Sigmoid colon (tissue), 7 donors: ENCODE data around the gene DBX1. TPM values are rescaled to one million over a fixed set of nuclear protein-coding genes. Genes with fewer than 3 reads are reported as not detected.

Experiments used
- DNase-seq: peaks from one replicate; pipeline ENCODE4 v3.0.0-alpha.2; 2019
- H3K27ac ChIP-seq, 4 donors: fragments of 200-600 bp; sonication (generic); one replicate each; pipeline ENCODE4 v1.5.1; 2016 to 2019; ENCODE audit warnings: mild to moderate bottlenecking in 1 of 4
- H3K27me3 ChIP-seq, 3 donors: fragments of 200-600 bp; sonication (generic); one replicate each; pipeline ENCODE4 v1.5.1; 2019; ENCODE audit warnings: mild to moderate bottlenecking in 1 of 3
- H3K36me3 ChIP-seq, 4 donors: fragments of 200-600 bp; sonication (generic); one replicate each; pipeline ENCODE4 v1.5.1; 2016 to 2019
- H3K4me1 ChIP-seq, 4 donors: fragments of 200-600 bp; sonication (generic); one replicate each; pipeline ENCODE4 v1.5.1; 2017 to 2019
- H3K4me3 ChIP-seq, 4 donors: fragments of 200-600 bp; sonication (generic); one replicate each; pipeline ENCODE4 v1.5.1; 2017 to 2019; ENCODE audit warnings: mild to moderate bottlenecking in 2 of 4, moderate library complexity in 1 of 4
- H3K9me3 ChIP-seq, 4 donors: fragments of 200-600 bp in 3 of 4; sonication (generic) in 3 of 4; one replicate each; pipeline versions ENCODE4 v1.5.1 to v1.6.1; 2013 to 2019
- EP300 ChIP-seq, 4 donors: sonication (generic); formaldehyde crosslinking; IDR thresholded peaks; one replicate each; pipeline ENCODE4 v1.6.1; 2017; ENCODE audit warnings: antibody characterized with exemption in 4 of 4
- POLR2A ChIP-seq, 2 donors: fragments of 450-650 bp; IDR thresholded peaks; one replicate each; pipeline ENCODE4 v1.6.1; 2016; ENCODE audit warnings: antibody characterized with exemption in 2 of 2, mild to moderate bottlenecking in 2 of 2, moderate library complexity in 2 of 2
- POLR2AphosphoS5 ChIP-seq, 4 donors: sonication (generic); formaldehyde crosslinking; IDR thresholded peaks; one replicate each; pipeline ENCODE4 v1.6.1; 2017; ENCODE audit warnings: antibody characterized with exemption in 4 of 4
- WGBS, 2 donors: extraction: QIAGEN DNeasy Blood & Tissue Kit; methylation state at CpG; one replicate each; pipeline ENCODE4 v1.1.7; 2013; 5-methylcytosine and 5-hydroxymethylcytosine counted together
- intact Hi-C: fragments of 100-400 bp; cut with DNase I; formaldehyde crosslinking; loops from one replicate; pipeline ENCODE4 v1.15.1; 2023
- polyA plus RNA-seq, 3 donors: library from polyadenylated mRNA; stranded (reverse); fragments of 200-250 nt; gene quantifications; one replicate each; pipeline ENCODE4 v1.2.3, GENCODE V29; 2013
- total RNA-seq, 4 donors: library from RNA; depleted of rRNA; stranded (reverse); fragments of >200 nt; gene quantifications; one replicate each; pipeline ENCODE4 v1.1.0, GENCODE V29; 2016
- TF ChIP-seq, protein P1 (sequence below), 4 experiments: fragments of 450-650 bp in 3 of 4; fragments of 200-600 bp in 1 of 4; IDR thresholded peaks; one replicate each; pipeline ENCODE4 v1.5.1; 2016 to 2019; ENCODE audit warnings: antibody characterized with exemption in 4 of 4, mild to moderate bottlenecking in 3 of 4, moderate library complexity in 2 of 4
- donor health status: healthy with polysubstance abuse.
- donor health status: Bipolar disorder and iron deficiency.
- donor health status: healthy.

DBX1 gene
- total and polyA plus RNA-seq, 7 donors, result not detected

DNA sequence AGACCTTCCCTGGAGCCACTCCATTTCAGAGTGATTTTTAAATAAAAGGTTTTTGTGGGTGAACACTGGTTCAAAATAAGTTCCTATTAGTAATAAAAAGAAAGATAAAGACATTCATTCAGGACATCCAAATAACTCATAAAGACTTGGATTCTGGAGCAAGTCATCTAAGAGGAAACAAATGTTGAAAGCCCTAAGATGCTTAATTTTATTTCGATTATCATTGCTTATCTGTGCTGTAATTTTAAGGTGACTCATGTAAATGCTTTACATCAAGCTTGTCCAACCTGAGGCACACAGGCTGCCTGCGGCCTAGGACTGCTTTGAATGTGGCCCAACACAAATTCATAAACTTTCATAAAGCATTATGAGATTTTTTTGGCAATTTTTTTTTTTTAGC, 34.2 kb upstream of the DBX1 start:
- Histone ChIP-seq H3K27ac (no peak overlapping the region), H3K9me3 (no peaks in the 10 kb centered on the region), H3K27me3 (no peaks in the 10 kb centered on the region), H3K4me3 (no peak overlapping the region), H3K4me1 (peaks cover 0 to 1% (median 0%) of the 10 kb centered on the region in 4 donors), H3K36me3 (no peaks in the 10 kb centered on the region)
- WGBS, 2 donors, result 82 to 83% methylated on average over 2 of the region's 2 CpGs
- DNase-seq, result no peak
- TF ChIP-seq, protein P1, sequence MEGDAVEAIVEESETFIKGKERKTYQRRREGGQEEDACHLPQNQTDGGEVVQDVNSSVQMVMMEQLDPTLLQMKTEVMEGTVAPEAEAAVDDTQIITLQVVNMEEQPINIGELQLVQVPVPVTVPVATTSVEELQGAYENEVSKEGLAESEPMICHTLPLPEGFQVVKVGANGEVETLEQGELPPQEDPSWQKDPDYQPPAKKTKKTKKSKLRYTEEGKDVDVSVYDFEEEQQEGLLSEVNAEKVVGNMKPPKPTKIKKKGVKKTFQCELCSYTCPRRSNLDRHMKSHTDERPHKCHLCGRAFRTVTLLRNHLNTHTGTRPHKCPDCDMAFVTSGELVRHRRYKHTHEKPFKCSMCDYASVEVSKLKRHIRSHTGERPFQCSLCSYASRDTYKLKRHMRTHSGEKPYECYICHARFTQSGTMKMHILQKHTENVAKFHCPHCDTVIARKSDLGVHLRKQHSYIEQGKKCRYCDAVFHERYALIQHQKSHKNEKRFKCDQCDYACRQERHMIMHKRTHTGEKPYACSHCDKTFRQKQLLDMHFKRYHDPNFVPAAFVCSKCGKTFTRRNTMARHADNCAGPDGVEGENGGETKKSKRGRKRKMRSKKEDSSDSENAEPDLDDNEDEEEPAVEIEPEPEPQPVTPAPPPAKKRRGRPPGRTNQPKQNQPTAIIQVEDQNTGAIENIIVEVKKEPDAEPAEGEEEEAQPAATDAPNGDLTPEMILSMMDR (IDR thresholded peaks at IDR 0.05), result no peak
- no peak for TF ChIP-seq POLR2A (IDR thresholded peaks at IDR 0.05)
- TF ChIP-seq POLR2AphosphoS5 (IDR thresholded peaks at IDR 0.05), result no peak
- TF ChIP-seq EP300 (IDR thresholded peaks at IDR 0.05), result no peak
- intact Hi-C loops, result no loop called here

DNA sequence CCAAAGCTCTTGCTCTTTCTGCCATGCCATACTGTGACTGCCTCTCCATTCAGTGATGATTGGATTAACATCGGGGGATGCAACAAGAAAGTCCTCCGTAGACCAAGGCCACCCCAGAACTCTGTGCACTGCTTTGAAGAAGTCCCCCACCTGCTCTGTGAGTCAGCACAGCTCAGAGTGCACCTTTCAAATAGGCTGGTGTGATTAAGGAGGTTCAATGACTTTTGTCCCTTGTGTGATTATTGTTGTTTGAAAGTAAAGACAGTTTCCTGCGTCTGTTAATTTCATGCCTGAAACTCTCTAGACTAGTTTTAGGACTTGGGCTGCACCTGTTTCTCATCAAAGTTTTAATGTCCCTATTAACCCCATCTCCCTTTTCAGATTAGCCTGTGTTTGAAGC, 33.0 kb upstream of the DBX1 start:
- no peak overlapping the region for H3K4me3 ChIP-seq
- no peaks in the 10 kb centered on the region for H3K9me3 ChIP-seq
- H3K27ac ChIP-seq, result no peak overlapping the region
- no peak for DNase-seq
- H3K4me1 ChIP-seq, result peaks cover 0 to 13% (median 0%) of the 10 kb centered on the region in 4 donors
- TF ChIP-seq EP300 (IDR thresholded peaks at IDR 0.05), result no peak
- no peak for TF ChIP-seq POLR2AphosphoS5 (IDR thresholded peaks at IDR 0.05)
- TF ChIP-seq, protein P1 (IDR thresholded peaks at IDR 0.05), result no peak
- TF ChIP-seq POLR2A (IDR thresholded peaks at IDR 0.05), result no peak
- intact Hi-C loops, result no loop called here
- no peaks in the 10 kb centered on the region for H3K27me3 ChIP-seq
- no peaks in the 10 kb centered on the region for H3K36me3 ChIP-seq
- WGBS, 2 donors, result 76 to 83% methylated on average over 3 of the region's 3 CpGs

- Histone ChIP-seq H3K27ac (no peak overlapping the region), H3K27me3 (no peaks in the 10 kb centered on the region), H3K4me3 (no peak overlapping the region), H3K4me1 (peaks cover 0 to 14% (median 0%) of the 10 kb centered on the region in 4 donors), H3K9me3 (no peaks in the 10 kb centered on the region), H3K36me3 (no peaks in the 10 kb centered on the region)
- TF ChIP-seq EP300 (IDR thresholded peaks at IDR 0.05) (no peak), POLR2A (IDR thresholded peaks at IDR 0.05) (no peak), POLR2AphosphoS5 (IDR thresholded peaks at IDR 0.05) (no peak)
- TF ChIP-seq, protein P1 (IDR thresholded peaks at IDR 0.05), result no peak
- intact Hi-C loops, result no loop called here
- DNase-seq, result no peak
These were observed 32.4 kb upstream of the DBX1 start for GRCh38 chr11:20192641-20193040.

DNA sequence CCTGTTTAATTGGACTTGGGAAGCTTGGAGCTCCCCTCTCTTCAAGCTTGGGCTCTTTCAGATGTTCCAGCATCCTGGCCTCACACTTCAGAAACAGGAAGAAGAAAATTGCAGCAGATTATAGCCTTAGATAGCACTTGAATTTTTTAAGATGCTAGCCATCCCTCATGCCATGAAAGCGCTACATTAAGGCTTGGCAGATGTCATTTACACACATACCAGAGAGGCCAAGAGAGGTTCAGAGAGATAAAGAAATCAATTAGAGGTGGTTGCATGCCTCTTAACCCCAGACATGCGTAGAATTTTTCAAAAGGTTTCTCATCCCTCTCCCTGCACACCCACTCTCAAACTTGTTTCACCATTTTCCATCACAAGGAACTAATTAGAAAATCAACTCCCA, 31.9 kb upstream of the DBX1 start:
- 80 to 93% methylated on average over 2 of the region's 2 CpGs for WGBS, 2 donors
- no peaks in the 10 kb centered on the region for H3K36me3 ChIP-seq
- no peak for DNase-seq

More for the DNA sequence above, 31.9 kb upstream of the DBX1 start:
- peaks cover 0 to 14% (median 0%) of the 10 kb centered on the region in 4 donors for H3K4me1 ChIP-seq
- no peaks in the 10 kb centered on the region for H3K9me3 ChIP-seq
- intact Hi-C loops, result no loop called here
- TF ChIP-seq POLR2AphosphoS5 (IDR thresholded peaks at IDR 0.05), result no peak
- no peak for TF ChIP-seq POLR2A (IDR thresholded peaks at IDR 0.05)
- no peak for TF ChIP-seq EP300 (IDR thresholded peaks at IDR 0.05)
- TF ChIP-seq, protein P1 (IDR thresholded peaks at IDR 0.05), result no peak
- no peaks in the 10 kb centered on the region for H3K27me3 ChIP-seq
- no peak overlapping the region for H3K27ac ChIP-seq
- H3K4me3 ChIP-seq, result no peak overlapping the region
